ENCODE measurements around the gene PIK3R3. TPM values are rescaled to one million over a fixed set of nuclear protein-coding genes. Genes with fewer than 3 reads are reported as not detected.

The PIK3R3 gene
- total and polyA plus RNA-seq, 2 experiments from 2014 or later: 1.6 to 1.9 TPM

DNA sequence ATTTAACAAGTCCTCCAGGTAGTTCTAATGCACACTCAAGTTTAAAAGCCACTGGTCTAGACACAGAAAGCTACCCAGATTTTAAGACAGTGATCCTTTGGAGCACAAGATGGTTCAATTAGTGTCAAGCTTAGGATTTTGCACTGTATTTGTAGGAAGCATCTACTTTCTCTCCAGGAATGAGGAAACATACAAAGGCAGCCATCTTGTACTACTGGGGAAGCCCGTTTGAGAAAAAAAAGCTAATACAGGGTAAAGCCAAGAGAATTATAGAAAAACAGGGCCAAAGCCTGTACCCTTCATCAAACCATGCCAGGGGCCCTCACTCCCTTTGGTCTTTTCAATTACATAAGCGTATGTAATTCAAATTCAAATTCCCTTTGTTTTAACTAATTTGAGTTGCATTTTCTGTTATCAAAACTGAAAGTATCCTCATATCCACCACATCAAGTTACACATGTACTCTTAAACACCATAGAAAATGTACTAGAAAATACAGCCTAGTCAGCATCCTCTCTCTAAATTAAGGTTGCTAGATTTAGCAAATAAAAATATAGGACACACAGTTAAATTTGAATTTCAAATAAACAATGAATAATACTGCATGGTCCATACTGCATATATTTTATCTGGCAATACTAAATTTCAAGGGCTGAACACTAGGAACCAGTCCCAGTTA, 17.4 kb downstream of the PIK3R3 start:
- Histone ChIP-seq H3K27me3 (replicated peaks; ENCODE audit: insufficient read depth) (no peaks in the 10 kb centered on the region), H3F3A (ENCODE audit: insufficient read depth) (peaks cover 4% of the 10 kb centered on the region; the same call in 1 of the 2 replicates), H3K79me2 (ENCODE audit: insufficient read depth) (no peaks in the 10 kb centered on the region), H3K4me2 (ENCODE audit: unreplicated experiment) (peak overlapping the region; percentile 46), H3K4me1 (ENCODE audit: insufficient read depth) (no peaks in the 10 kb centered on the region), H3K9me3 (ENCODE audit: low read depth) (no peaks in the 10 kb centered on the region), H4K20me1 (ENCODE audit: insufficient read depth) (no peaks in the 10 kb centered on the region), H3K36me3 (ENCODE audit: low read depth) (no peaks in the 10 kb centered on the region), H2AFZ (peak overlapping the region; percentile 72), H3K4me3 (peak overlapping the region; percentile 55), H3K27ac (no peak overlapping the region), H3K9ac (peak overlapping the region; percentile 51), H3K9me2 (ENCODE audit: insufficient read depth) (no peaks in the 10 kb centered on the region)
- WGBS, 2 experiments (ENCODE audit: low coverage in 1 of 2, low lambda C conversion rate in 2 of 2, missing lambda C conversion rate in 2 of 2): 77 to 78% methylated on average over 2 of the region's 2 CpGs
- TF ChIP-seq EZH2phosphoT487 (IDR thresholded peaks at IDR 0.05; ENCODE audit: insufficient read depth, low read depth) (no peak), EZH2 (IDR thresholded peaks at IDR 0.05; ENCODE audit: insufficient read depth, poor library complexity, severe bottlenecking) (no peak)
- DNase-seq: peak; percentile 23
- in situ Hi-C loops (cut with MboI): no loop called here

DNA sequence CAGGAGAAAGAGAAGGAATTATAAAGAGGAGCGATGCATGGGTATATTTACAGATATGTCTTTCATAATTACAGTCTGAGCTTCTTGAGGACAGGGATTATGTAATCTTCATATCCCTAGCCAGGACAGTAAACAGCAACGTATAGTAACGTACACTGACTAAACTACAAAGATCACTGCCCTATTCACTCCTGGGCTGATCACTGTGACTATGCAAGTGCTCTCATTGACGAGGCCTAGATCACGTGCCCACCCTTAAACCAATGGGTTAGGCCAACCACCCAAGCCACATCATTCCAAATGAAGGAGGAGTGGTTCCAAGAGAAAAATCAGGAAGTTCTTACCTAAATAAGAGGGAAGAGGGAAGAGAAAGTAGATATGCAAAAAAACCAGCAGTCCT, 18.5 kb downstream of the PIK3R3 start:
- H3K27me3 ChIP-seq (replicated peaks; ENCODE audit: insufficient read depth): no peaks in the 10 kb centered on the region
- no peaks in the 10 kb centered on the region for H3K79me2 ChIP-seq (ENCODE audit: insufficient read depth)
- WGBS, 2 experiments (ENCODE audit: low coverage in 1 of 2, low lambda C conversion rate in 2 of 2, missing lambda C conversion rate in 2 of 2): 82 to 91% methylated on average over 5 of the region's 5 CpGs
- H3K4me2 ChIP-seq (ENCODE audit: unreplicated experiment): no peak overlapping the region
- H3K9ac ChIP-seq: no peak overlapping the region
- H3K4me3 ChIP-seq: no peak overlapping the region
- H4K20me1 ChIP-seq (ENCODE audit: insufficient read depth): no peaks in the 10 kb centered on the region
- no peaks in the 10 kb centered on the region for H3K9me2 ChIP-seq (ENCODE audit: insufficient read depth)
- peaks cover 4% of the 10 kb centered on the region; the same call in 1 of the 2 replicates for H3F3A ChIP-seq (ENCODE audit: insufficient read depth)
- in situ Hi-C loops (cut with MboI): no loop called here
- no peaks in the 10 kb centered on the region for H3K9me3 ChIP-seq (ENCODE audit: low read depth)
- H3K4me1 ChIP-seq (ENCODE audit: insufficient read depth): no peaks in the 10 kb centered on the region
- H3K27ac ChIP-seq: no peak overlapping the region
- H3K36me3 ChIP-seq (ENCODE audit: low read depth): no peaks in the 10 kb centered on the region
- no peak for DNase-seq
- H2AFZ ChIP-seq: no peak overlapping the region
- TF ChIP-seq EZH2 (IDR thresholded peaks at IDR 0.05; ENCODE audit: insufficient read depth, poor library complexity, severe bottlenecking) (no peak), EZH2phosphoT487 (IDR thresholded peaks at IDR 0.05; ENCODE audit: insufficient read depth, low read depth) (no peak)

DNA sequence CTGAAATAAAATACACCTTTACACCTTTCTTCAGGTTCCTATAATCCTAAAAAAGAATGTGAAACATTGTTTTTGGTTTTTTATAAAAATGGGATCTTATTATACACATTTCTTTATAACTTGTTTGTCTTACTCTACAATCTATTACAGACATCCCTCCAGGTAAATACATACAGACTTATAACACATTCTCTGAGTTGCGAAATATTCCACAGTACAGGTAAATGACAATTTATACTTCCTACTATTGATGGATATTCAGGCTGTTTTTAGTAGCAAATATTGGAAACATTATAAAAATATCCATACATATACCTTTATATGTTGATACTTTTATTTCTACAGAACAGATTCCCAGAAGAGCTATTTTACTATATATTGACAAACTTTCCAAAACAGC, 20.3 kb downstream of the PIK3R3 start:
- Histone ChIP-seq H3K27ac (no peak overlapping the region), H3K27me3 (replicated peaks; ENCODE audit: insufficient read depth) (no peaks in the 10 kb centered on the region), H3K36me3 (ENCODE audit: low read depth) (no peaks in the 10 kb centered on the region), H3K9me2 (ENCODE audit: insufficient read depth) (no peaks in the 10 kb centered on the region), H4K20me1 (ENCODE audit: insufficient read depth) (no peaks in the 10 kb centered on the region), H2AFZ (no peak overlapping the region), H3K79me2 (ENCODE audit: insufficient read depth) (no peaks in the 10 kb centered on the region), H3K9ac (no peak overlapping the region), H3K4me3 (no peak overlapping the region), H3K4me2 (ENCODE audit: unreplicated experiment) (no peak overlapping the region), H3K9me3 (ENCODE audit: low read depth) (no peaks in the 10 kb centered on the region), H3K4me1 (ENCODE audit: insufficient read depth) (no peaks in the 10 kb centered on the region), H3F3A (ENCODE audit: insufficient read depth) (peaks cover 4% of the 10 kb centered on the region; the same call in 1 of the 2 replicates)
- WGBS, 2 experiments (ENCODE audit: low coverage in 1 of 2, low lambda C conversion rate in 2 of 2, missing lambda C conversion rate in 2 of 2): 95 to 100% methylated on average over 1 of the region's 1 CpG
- in situ Hi-C loops (cut with MboI): no loop called here
- TF ChIP-seq EZH2 (IDR thresholded peaks at IDR 0.05; ENCODE audit: insufficient read depth, poor library complexity, severe bottlenecking) (no peak), EZH2phosphoT487 (IDR thresholded peaks at IDR 0.05; ENCODE audit: insufficient read depth, low read depth) (no peak)
- DNase-seq: no peak

DNA sequence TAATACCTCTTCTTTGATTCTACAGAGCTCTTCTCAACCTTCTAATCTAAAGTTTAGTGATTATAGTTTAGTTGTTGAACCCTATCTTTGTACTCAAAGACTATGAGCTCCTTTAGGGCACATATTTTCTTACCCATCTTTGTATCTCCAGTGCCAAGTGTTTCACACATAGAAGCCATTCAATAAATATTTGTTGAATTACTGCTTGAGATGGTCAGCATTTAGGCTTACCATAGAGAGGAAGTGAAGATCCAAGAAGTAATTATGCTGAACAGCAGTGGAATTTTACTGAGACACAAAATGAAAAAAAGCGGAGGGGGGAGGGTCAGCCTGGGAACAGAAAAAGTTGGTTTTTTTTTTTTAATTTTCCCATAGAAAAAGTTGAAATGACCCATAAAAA, 21.9 kb downstream of the PIK3R3 start:
- Histone ChIP-seq H3K79me2 (ENCODE audit: insufficient read depth) (no peaks in the 10 kb centered on the region), H4K20me1 (ENCODE audit: insufficient read depth) (no peaks in the 10 kb centered on the region), H2AFZ (no peak overlapping the region), H3K4me3 (no peak overlapping the region), H3K27me3 (replicated peaks; ENCODE audit: insufficient read depth) (no peaks in the 10 kb centered on the region), H3K36me3 (ENCODE audit: low read depth) (no peaks in the 10 kb centered on the region), H3K4me1 (ENCODE audit: insufficient read depth) (no peaks in the 10 kb centered on the region), H3K4me2 (ENCODE audit: unreplicated experiment) (no peak overlapping the region), H3F3A (ENCODE audit: insufficient read depth) (peaks cover 4% of the 10 kb centered on the region; the same call in 1 of the 2 replicates), H3K9me2 (ENCODE audit: insufficient read depth) (no peaks in the 10 kb centered on the region), H3K9me3 (ENCODE audit: low read depth) (no peaks in the 10 kb centered on the region), H3K9ac (no peak overlapping the region), H3K27ac (no peak overlapping the region)
- TF ChIP-seq EZH2 (IDR thresholded peaks at IDR 0.05; ENCODE audit: insufficient read depth, poor library complexity, severe bottlenecking): no peak
- no peak for TF ChIP-seq EZH2phosphoT487 (IDR thresholded peaks at IDR 0.05; ENCODE audit: insufficient read depth, low read depth)
- in situ Hi-C loops (cut with MboI): no loop called here
- peak; percentile 16 for DNase-seq
- WGBS, 2 experiments (ENCODE audit: low coverage in 1 of 2, low lambda C conversion rate in 2 of 2, missing lambda C conversion rate in 2 of 2): 89 to 98% methylated on average over 1 of the region's 1 CpG

Measured in GM23248 (cell line).